GM21825 (cell line): ENCODE data around the gene CHAF1A.
A peak's percentile ranks its signal among the peaks of the same experiment; 100 is the strongest.

Experiments
- ATAC-seq: cut with Tn5 transposase; IDR thresholded peaks from one replicate; pipeline ENCODE4 v1.9.1; 2021; ENCODE audit warnings: mild to moderate bottlenecking, moderate library complexity; ENCODE audit not compliant: unreplicated experiment

The CHAF1A gene

DNA sequence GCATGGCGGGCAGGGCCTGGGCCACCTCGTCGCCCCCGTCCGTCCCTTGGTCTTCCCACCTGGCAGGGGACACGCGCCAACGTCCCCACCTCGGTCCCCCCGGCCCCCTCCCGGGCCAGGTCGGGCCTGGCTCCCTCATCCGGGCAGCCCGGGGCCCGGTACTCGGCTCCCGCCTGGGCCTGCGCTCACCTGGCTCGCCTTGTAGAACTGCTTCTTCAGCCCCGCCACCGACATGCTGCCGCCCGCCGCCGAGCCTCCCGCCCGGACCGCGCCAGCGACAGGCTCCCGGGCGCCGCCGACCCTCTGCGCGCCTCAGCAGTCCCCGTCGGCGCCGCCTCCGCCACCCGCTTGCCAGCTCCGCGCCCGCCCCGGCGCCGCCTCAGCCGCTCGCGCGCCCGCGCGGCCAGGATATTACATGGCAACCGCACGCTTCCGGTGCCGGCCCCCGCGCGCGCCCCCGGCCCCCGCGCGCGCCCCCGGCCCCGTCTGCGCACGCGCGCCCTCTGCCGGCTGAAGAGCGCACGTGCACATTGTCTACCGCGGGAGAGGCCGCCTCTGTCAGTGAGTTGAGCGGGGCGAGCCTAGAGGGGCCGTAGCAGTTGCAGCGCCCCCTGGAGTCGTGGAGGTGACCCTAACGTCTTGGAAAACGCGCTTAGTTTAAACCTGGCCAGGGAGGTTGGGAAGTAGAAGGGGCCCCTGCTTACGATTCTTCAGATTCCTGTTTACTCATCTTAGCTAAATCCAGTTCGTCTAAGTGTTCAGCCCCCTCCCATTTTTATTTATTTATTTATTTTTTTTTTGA is 2.1 kb upstream of the CHAF1A start, which contains the start of gene SH3GL1:
TSS of gene SH3GL1 (minus strand) at position 413 of the 802 bp plus-strand sequence. CDS start at position 234, 179 bp downstream.
- peak; percentile 57 for ATAC-seq

DNA sequence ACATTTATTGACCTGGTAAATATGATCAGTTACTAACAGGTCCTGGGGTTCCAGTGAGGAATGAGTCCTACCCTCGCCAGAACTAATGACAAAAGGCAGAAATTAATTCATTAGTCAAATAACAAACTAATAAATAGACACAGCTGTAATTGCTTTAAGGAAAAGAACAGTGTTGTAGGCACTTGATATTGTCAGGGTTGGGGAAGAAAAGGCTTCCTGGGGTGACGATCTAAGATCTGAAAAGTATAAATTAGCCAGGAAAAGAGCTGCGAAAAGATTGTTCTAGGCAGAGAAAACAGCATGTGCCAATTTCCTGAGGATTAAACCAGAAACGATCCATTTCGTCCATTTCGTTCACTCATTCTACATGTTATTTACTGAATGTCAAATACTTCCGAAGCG is 670 bp upstream of the CHAF1A start:
- ATAC-seq, result no peak

DNA sequence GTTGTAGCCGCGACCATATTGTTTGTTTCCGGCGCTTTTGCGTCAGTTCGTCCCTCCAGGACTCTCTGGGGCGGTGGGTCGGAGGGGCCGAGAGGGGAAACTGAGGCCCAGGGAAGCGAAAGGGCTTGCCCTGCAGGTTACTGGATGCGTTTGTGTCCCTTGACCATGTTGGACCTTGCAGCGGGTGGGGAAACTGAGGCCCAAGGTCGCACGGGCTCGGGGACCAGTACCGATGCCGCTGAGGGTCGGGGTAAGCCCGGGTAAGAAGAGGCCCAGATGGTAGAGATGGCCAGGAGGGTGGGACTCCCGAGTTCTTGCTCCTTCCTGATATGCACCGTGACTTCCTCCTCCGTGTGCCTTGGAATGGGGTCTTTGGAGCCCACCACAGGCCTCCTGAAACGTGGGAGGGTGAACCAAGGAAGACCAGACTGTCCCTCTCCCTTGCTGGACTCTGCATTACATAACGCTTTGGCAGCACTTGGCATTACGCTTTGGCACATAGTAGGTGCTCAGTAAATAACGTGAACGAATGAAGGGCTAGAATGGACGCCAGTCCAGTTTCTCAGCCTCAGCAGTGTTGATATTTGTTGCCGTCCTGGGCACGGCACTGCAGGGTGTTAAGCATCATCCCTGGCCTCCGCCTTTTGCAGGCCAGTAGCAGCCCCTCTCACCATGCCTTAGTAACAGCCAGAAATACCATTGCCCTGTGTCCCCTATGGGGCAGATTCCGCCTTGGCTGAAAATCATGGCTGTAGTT is 743 bp downstream of the CHAF1A start:
- no peak for ATAC-seq

DNA sequence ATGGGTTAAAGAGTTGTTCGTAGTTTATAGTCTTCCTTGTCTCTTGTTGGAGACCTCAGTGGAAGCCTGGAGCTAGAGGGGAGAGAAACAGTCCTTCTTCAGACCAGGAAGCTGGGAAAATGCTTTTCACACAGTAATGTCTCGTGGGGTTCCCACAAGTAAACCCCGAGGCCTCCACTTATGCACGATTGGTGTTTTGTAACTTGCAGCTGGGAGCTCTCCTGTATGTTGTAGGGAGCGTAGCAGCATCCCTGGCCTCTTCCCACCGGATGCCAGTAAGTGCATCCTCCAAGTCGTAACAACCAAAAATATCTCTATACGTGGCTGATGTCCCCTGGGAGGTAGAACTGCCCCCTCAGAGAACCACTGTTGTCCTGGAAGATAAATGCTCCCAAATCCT is 3.5 kb downstream of the CHAF1A start:
- no peak for ATAC-seq

DNA sequence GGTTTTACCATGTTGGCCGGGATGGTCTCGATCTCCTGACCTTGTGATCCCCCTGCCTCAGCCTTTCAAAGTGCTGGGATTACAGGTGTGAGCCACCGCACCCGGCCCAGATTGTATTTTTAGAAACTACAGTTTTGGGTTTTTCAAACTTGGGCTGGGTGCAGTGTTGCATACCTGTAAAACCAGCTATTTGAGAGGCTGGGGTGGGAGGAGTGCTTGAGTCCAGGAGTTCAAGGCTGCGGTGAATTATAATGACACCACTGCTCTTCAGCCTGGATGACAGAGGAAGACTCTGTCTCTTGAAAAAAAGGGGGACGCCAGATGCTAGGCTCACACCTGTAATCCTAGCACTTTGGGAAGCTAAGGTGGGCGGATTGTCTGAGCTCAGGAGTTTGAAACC is 4.2 kb downstream of the CHAF1A start:
- no peak for ATAC-seq

DNA sequence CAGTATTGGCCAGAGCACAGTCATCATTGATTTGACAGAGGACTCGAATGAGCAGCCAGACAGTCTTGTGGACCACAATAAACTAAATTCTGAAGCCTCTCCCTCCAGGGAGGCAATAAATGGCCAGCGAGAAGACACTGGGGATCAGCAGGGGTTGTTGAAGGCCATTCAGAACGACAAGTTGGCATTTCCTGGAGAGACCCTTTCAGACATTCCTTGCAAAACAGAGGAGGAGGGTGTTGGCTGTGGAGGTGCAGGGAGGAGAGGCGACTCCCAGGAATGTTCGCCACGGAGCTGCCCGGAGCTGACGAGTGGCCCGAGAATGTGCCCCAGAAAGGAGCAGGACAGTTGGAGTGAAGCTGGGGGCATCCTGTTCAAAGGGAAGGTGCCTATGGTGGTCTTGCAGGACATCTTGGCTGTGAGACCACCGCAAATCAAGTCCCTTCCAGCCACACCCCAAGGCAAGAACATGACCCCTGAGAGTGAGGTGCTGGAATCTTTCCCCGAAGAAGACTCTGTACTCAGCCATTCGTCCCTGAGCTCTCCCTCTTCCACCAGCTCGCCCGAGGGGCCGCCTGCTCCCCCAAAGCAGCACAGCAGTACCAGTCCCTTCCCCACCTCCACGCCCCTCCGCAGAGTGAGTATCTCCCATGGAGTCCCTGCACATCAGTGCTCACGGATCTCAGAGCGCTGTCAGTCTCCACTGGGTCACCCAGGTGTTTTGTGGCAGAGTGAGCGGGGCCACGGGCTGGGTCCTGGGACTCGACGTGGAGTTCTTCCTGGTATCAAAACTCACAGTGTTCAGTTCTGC is 6.9 kb downstream of the CHAF1A start:
- no peak for ATAC-seq

DNA sequence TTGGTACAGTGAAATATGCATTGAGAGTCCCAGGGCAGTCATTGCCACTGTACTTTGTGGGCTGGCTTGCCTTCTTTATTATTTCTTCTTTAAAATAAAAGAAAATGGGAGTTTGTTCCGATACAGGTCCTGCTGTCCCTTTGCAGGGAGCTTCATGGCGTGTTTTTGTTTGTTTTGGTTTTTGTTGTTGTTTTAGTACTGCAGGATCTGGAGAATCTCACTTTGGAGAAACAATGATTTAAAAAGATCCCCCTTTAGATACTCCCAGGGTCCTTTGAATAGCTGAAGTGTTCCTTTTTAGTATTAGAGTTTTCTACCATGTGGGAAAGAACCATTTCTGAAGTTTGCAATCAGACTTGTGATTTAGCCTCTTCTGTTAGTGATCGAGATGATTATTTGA is 11.1 kb downstream of the CHAF1A start:
- no peak for ATAC-seq

DNA sequence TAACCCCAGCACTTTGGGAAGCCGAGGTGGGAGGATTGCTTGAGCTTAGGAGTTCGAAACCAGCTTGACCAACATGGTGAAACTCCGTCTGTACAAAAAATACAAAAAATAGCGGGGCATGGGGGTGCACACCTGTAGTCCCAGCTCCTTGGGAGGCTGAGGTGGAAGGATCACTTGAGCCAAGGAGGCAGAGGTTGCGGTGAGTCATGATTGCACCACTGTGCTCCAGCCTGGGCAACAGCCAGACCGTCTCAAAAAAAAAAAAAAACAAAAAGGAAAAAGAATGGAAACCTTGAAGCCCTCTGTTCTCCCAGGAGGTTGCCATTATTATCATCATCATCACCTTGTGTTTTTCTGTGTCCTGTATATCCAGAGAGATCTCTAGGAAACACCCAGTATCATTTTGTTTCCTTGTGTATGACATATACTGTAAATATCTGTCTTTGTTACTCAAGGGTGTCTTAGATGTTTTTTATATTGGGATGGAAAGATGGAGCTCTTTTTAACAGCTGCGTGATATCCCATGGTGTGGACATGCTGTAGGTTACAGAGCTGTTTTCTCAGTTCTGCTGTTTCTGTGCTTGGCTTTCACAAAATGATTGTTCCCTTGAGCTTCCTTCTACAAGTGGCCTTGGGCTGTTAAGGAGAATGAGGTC is 11.8 kb downstream of the CHAF1A start:
- ATAC-seq, result no peak

DNA sequence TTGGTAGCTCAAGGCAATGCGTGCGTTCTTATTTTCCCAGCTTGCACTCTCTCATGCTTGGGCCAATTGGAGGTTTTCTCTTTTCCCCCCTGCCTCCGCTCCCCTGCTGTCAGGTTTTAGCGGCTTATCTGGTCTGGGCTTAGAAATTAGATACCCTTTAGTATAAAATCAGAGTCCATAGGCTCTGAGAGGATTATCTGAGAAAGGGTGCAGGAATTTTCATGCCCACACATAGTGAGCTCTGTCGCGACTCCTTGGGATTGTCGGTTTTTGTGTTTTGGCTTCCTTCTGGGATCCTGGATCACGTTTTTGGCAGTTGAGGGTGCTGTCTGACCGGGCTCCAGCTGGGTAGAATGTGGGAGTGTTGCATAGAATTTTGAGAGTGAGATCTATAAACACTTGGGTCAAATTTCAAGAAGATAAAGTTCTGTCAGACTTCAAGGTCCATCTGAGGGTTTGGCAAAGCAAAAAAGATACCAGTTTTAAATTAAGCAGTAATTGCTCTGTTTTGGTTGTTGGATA is 12.4 kb downstream of the CHAF1A start:
- ATAC-seq, result no peak

DNA sequence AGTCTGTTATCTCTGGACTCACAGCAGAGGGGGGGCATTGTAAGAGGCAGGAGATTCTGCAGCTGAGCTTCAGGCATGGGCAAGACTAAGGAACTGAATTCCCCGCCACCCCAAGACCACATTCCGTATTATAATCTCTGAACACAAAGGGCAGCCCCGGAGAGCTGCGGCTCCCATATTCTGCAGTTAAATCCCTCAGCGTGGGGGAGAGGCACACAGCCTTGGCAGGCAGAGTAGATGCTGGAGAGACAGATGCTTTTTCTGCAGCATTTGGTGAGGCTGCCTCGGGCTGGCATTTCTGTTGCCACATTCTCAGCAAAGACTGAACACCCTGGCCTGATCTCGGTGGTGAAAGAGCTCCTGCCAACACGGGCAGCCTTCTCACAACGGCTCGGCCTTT is 12.9 kb downstream of the CHAF1A start:
- ATAC-seq, result no peak

DNA sequence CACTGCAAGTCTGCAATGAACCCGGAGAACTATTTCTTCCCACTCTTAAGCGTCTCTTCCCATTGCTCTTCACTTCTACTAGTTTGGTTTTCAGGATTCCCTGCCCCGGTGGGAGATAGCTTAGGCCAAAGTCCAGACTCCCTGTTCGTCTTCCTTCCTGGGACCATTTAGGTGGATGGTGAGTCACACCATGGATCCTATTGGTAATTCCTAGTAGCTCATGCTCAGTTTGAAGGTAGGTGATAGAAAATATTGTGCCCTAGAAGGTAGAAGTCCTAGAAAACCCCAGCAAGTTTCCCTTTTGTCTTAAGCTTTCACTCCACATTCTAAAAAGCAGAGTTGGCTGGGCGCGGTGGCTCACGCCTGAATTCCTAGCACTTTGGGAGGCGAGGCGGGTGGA is 13.8 kb downstream of the CHAF1A start:
- ATAC-seq, result no peak

DNA sequence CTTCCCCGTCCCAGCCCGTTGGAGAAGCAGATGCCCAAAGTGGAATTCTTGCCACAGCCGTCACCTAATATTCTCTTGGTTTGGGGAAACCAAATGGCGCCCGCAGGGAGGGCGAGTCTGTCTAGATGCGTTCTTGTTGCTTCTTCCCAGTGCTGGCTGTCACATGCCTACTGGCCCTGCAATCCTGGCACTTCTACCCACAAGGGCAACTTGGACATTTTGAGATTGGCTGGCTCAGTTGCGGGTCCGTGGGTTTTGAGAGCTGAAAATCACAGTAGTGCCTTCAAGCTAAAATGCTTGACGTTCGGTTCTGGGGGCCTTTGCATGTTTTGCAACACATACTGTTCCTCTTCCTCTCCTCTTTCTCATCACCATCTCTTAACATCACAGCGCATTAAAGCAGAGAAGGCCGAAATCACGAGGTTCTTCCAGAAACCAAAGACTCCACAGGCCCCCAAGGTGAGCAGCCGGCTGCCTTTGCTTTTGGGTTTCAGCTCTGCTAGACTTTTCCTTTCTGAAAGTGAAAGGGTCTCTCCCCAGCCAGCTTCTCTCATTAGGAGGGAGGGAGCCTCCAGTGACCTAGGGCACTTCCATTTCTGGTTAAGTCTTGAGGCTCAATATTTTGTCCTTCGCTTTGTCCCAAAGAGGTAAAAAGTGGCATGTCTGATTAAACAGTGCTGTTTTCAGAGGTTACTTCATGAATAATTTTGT is 21.1 kb downstream of the CHAF1A start:
- no peak for ATAC-seq

DNA sequence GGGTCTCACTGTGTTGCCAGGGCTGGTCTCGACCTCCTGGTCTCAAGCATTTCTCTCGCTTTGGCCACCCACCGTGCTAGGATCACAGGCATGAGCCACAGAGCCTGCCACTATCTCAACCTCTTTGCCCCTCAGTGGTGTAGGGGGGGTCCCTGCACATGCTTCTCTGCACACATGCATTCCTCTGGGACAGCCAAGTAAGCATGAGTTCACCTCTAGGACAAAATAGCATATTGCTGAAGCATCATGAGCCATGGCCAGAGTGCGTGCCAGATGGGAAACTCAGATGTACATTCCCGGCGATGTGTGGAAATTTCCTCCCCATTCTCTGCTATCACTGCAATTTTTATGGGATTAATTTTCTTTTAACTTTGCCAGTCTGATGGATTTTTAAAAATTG is 23.1 kb downstream of the CHAF1A start:
- ATAC-seq, result no peak

DNA sequence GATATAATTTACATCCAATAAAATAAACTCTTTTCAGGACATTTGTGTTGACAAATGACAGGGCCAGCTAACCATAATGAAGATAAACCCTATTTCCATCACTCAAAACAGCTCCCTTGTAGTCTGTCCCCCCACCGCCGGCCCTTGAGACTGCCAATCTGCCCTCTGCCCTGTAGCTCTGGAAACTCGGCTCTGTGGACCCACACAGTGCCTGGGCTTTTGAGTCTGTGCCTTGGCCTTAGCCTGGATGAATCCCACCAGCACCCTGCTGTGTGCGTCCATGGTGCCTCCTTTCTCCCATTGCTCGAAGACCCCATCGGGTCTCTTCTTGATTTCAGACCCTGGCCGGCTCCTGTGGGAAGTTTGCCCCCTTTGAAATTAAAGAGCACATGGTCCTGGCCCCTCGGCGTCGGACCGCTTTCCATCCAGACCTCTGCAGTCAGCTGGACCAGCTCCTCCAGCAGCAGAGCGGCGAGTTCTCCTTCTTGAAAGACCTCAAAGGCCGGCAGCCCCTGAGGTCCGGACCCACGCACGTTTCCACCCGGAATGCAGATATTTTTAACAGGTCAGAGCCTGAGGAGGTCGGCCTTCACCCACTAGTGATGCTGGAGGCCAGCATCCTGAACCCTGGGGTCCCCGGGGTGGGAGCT is 26.0 kb downstream of the CHAF1A start:
- ATAC-seq, result no peak

DNA sequence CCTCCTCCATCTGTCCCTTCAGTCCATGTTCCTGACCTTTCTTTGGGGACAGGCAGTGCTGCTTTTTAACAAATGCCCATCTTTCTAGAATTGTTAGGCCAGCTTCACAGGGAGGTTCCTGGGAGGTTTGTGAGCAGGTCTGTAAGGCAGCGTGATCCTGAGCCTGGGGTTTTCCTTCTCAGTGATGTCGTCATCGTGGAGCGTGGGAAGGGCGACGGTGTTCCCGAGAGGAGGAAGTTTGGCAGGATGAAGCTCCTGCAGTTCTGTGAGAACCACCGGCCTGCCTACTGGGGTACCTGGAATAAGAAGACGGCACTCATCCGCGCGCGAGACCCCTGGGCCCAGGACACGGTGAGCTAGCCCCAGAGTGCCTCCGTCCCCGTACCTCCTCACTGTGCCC is 26.8 kb downstream of the CHAF1A start:
- ATAC-seq, result no peak

DNA sequence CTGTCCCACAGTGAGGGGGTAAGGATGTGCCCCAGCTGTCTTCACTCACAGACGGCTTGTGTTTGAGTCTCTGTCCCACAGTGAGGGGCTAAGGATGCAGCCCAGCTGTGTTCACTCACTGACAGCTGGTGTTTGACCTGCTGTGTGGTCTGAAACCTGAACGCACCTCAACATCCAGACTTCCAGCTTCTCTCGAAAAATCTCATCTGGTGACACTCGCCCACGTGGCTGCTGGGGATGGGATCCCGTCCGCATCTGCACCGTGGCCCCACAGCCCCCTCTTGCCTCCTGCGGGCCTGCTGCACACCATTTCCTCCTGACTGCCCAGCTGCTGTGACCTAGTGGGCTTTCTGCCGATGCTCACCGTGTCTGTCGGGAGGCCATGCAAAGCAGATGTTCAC is 27.3 kb downstream of the CHAF1A start:
- ATAC-seq, result no peak

DNA sequence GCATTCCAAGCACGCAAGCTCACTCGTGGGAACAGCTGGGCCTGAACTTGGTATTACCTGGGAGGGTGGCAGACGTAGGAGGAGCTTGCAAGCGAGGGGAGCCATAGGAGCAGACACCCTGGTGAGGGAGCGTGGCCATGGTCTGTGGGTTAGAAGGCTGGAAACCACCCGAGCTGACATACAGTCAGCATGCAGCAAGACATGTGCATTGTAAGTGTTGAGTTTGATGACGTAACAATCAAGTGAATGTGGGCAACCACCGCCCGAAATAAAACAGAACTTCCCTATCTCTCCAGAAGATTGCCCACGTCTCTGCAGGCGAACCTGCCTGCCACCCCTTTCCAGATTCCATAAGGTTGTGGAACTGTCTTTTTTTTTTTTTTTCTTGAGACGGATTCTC is 28.3 kb downstream of the CHAF1A start:
- ATAC-seq, result no peak

DNA sequence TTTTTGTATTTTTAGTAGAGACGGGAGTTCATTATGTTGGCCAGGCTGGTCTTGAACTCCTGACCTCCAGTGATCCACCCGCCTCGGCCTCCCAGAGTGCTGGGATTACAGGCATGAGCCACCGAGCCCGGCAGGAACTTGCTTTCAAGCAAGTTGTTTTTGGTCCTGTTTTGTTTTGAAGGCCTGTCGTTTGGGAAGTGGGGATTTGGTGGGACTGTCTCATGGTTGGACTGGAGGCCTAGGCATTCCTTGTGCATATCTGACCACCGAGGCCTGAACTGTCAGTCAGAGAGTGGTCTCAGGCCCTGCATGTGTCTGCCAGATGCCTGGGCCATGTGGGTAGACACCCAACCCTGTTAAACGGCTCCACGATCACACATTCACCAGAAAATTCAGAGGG is 28.9 kb downstream of the CHAF1A start:
- ATAC-seq, result no peak

DNA sequence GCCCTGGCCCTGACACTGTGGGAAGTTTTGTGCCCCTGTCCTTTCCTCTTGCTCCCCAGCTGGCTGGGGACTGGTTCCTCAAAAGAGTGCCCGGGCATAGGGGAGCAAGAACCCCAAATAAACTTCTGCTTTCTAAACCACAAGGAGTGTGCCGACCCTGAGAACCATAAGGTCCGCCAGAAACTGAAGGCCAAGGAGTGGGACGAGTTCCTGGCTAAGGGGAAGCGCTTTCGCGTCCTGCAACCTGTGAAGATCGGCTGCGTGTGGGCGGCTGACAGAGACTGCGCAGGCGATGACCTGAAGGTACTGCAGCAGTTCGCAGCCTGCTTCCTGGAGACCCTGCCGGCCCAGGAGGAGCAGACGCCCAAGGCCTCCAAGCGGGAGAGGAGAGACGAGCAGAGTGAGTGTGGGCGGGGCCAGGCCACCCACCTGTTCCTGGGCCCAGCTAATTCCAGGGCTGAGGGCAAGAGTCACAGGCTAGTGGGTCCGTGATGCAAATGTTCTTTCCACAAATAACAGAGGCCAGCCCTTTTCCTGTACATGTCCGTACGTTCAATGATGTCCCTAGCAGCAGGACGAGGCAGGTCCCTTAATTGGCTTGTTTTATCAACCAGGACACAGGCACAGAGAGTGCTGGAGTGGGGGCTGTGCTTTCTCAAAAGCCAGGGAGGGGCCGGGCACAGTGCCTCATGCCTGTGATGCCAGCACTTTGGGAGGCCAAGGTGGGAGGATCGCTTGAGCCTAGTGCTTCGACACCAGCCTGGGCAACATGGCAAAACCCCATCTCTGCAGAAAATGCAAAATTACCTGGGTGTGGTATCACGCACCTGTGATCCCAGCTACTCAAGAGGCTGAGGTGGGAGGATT is 29.6 kb downstream of the CHAF1A start:
- ATAC-seq, result no peak
